Colonic mucosa (tissue), 4 donors: Measurements from ENCODE around the gene TCF7L1. TPM values are rescaled to one million over a fixed set of nuclear protein-coding genes. Genes with fewer than 3 reads are reported as not detected.

Experiments used
- DNase-seq: peaks from one replicate; pipeline ENCODE4 v3.0.0-alpha.2; 2020
- H3K27ac ChIP-seq: fragments of 200-600 bp; one replicate; pipeline ENCODE4 v1.8.0; 2021
- H3K27me3 ChIP-seq: fragments of 200-600 bp; one replicate; pipeline ENCODE4 v1.8.0; 2021
- H3K36me3 ChIP-seq: fragments of 200-600 bp; one replicate; pipeline ENCODE4 v1.8.0; 2021
- H3K4me1 ChIP-seq: fragments of 200-600 bp; one replicate; pipeline ENCODE4 v1.8.0; 2021; ENCODE audit warnings: mild to moderate bottlenecking
- H3K4me3 ChIP-seq: fragments of 200-600 bp; one replicate; pipeline ENCODE4 v1.8.0; 2021
- H3K9ac ChIP-seq, 2 donors: one replicate each; pipeline ENCODE4 v1.7.0; 2013; ENCODE audit warnings: control low read depth in 2 of 2, low read depth in 2 of 2, low read length in 2 of 2
- H3K9me3 ChIP-seq: fragments of 200-600 bp; one replicate; pipeline ENCODE4 v1.8.0; 2021
- intact Hi-C: fragments of 100-400 bp; cut with DNase I; formaldehyde crosslinking; loops from one replicate; pipeline ENCODE4 v1.14.1; 2022
- total RNA-seq, 2 donors: library from RNA; stranded (reverse); fragmentation: NEBNext Ultra II Directional in 1 of 2; extraction: Animal tissue kit (Norgen Biotek cat#: 25700) in 1 of 2; gene quantifications; one replicate each; pipeline ENCODE4 v1.2.1, GENCODE V29; 2021
- TF ChIP-seq, protein P1 (sequence below): fragments of 200-600 bp; IDR thresholded peaks from one replicate; pipeline ENCODE4 v1.8.0; 2022; ENCODE audit warnings: antibody characterized with exemption, mild to moderate bottlenecking
- donor health status: healthy.
- donor health status: DM: no; HTN: no; CAD: no.
- donor health status: DM: no; HTN: no; CAD: no.

The TCF7L1 gene
- total RNA-seq, 2 donors from 2014 or later = 0.99 to 3.2 TPM

DNA sequence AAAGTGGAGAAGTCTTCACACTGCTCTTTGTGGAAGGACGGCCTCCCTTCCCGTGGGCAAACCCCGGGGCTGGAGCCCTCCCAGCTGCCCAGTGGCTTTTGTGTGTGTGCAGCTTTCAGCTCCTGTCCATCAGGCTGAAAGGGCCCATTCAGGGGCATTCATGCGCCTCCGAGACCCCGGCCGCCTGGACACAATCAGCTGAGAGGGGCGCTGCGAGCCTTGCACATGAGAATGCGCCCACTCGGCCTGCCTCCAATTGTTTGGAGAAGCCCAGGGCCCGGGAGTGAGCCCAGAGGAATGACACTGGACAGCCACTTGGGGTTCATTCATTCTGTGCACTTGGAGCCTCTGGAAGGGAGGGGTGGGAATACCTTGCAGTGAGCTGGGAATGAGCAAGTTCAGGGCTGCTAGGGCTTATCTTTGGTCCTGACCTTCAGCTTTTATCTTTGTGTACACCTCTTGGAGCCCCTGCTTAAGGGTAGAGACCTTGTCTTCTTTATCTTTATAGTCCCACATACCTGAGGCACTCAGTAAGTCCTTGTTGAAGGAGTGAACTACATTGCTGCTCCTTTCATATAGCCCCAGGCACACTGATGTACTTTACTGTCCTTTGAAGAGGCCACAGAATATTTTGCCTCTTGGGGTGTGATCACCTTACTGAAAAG is 56.5 kb downstream of the TCF7L1 start:
- H3K4me3 ChIP-seq = no peak overlapping the region
- H3K27me3 ChIP-seq = no peaks in the 10 kb centered on the region
- TF ChIP-seq, protein P1, sequence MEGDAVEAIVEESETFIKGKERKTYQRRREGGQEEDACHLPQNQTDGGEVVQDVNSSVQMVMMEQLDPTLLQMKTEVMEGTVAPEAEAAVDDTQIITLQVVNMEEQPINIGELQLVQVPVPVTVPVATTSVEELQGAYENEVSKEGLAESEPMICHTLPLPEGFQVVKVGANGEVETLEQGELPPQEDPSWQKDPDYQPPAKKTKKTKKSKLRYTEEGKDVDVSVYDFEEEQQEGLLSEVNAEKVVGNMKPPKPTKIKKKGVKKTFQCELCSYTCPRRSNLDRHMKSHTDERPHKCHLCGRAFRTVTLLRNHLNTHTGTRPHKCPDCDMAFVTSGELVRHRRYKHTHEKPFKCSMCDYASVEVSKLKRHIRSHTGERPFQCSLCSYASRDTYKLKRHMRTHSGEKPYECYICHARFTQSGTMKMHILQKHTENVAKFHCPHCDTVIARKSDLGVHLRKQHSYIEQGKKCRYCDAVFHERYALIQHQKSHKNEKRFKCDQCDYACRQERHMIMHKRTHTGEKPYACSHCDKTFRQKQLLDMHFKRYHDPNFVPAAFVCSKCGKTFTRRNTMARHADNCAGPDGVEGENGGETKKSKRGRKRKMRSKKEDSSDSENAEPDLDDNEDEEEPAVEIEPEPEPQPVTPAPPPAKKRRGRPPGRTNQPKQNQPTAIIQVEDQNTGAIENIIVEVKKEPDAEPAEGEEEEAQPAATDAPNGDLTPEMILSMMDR = no peak
- no peaks in the 10 kb centered on the region for H3K4me1 ChIP-seq
- no peak overlapping the region for H3K9ac ChIP-seq
- H3K36me3 ChIP-seq = no peaks in the 10 kb centered on the region
- DNase-seq = no peak
- no peak overlapping the region for H3K27ac ChIP-seq
- intact Hi-C loops = no loop called here
- no peaks in the 10 kb centered on the region for H3K9me3 ChIP-seq

DNA sequence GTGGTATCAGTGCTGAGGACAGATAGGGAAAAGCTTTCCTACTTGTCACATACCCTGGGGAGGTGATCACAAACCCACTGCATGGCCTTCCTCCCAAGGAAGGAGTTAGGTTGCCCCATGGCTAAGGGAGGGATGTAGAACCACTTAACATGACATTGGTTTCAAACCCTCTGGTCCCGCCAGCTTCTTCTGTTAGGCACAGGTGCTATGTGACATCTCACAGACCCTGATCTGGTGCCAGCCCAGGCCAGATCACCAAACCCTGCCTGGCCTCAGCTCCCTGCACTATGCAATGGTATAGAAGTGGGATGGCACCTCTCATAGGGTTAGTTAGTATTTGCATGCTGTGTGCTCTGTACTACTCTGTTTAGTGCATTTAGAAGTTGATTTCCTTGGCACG is 58.0 kb downstream of the TCF7L1 start:
- Histone ChIP-seq H3K27ac (no peak overlapping the region), H3K4me3 (no peak overlapping the region), H3K9me3 (no peaks in the 10 kb centered on the region), H3K4me1 (no peaks in the 10 kb centered on the region), H3K9ac (no peak overlapping the region), H3K27me3 (no peaks in the 10 kb centered on the region), H3K36me3 (no peaks in the 10 kb centered on the region)
- TF ChIP-seq, protein P1 = no peak
- intact Hi-C loops = no loop called here
- DNase-seq = no peak

DNA sequence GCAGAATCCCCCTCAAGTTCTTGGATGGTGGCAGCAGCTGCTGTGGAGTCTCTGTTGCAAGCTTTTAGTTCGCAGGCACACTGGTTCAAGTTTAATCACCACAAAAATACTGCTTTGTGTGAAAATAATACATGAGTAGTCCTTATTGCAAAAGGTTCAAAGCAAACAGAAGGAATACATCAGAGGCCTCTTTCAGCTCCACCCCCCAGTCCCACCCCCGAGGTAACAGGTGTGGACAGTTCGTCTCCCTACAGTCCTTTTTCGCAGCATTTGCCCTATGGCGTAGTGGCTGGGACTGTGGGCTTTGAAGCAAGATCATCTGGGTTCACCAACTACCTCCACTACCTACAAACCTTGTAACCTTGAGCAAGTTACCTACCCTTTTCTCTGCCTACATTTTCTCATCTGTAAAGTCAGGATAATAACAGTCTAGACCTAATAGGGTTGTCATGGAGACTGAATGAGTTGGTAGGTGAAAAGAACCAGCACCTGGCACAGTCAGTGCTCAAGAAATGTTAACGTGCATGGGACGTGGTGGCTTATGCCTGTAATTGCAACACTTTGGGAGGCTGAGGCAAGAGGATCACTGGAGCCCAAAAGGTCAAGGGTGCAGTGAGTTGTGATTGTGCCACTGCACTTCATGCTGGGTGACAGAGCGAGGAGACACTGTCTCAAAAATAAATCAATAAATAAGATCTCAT is 61.7 kb downstream of the TCF7L1 start:
- intact Hi-C loops = no loop called here
- Histone ChIP-seq H3K27ac (no peak overlapping the region), H3K36me3 (no peaks in the 10 kb centered on the region), H3K27me3 (no peaks in the 10 kb centered on the region), H3K9me3 (no peaks in the 10 kb centered on the region), H3K9ac (no peak overlapping the region), H3K4me1 (no peaks in the 10 kb centered on the region), H3K4me3 (no peak overlapping the region)
- TF ChIP-seq, protein P1 = no peak
- DNase-seq = no peak

DNA sequence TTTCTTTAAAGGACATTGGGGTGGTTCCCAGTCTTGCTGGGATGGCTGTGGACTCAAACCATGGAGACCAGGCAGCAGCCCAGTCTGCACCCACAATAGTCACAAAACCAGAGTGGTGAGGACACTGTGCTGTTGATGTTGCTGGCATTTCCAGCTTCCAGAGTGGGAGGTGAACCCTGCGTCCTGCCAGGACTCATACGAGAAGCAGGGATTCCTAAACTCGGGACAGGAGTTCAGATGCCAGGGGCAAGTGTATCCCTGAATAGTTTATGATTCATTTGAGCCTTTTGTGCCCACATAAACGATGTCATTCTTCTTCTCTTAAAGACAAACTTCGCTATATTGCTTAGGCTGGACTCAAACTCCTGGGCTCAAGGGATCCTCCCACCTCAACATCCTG is 62.8 kb downstream of the TCF7L1 start:
- intact Hi-C loops = no loop called here

DNA sequence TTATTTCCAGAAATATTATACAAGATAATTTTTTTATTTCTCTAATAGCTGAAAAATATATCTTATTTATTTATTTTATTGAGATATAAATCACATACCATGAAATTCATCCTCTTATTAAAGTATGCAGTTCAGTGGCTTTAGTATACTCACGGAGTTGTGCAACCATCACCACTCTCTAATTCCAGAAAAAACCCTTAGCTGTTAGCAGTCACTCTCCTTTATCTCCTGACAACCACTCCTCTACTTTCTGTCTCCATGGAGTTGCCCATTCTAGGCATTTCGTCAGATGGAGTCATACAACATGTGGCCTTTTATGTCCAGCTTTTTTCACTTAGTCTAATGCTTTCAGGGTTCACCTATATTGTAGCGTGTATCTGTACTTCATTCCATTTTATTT is 66.5 kb downstream of the TCF7L1 start:
- no peaks in the 10 kb centered on the region for H3K27me3 ChIP-seq
- H3K9me3 ChIP-seq = no peaks in the 10 kb centered on the region
- intact Hi-C loops = no loop called here
- no peak for DNase-seq
- H3K4me3 ChIP-seq = no peak overlapping the region
- H3K9ac ChIP-seq = no peak overlapping the region
- TF ChIP-seq, protein P1 = no peak
- no peaks in the 10 kb centered on the region for H3K36me3 ChIP-seq
- no peak overlapping the region for H3K27ac ChIP-seq
- no peaks in the 10 kb centered on the region for H3K4me1 ChIP-seq

More for the DNA sequence above, 62.8 kb downstream of the TCF7L1 start:
- Histone ChIP-seq H3K4me1 (no peaks in the 10 kb centered on the region), H3K36me3 (no peaks in the 10 kb centered on the region), H3K9me3 (no peaks in the 10 kb centered on the region), H3K27me3 (no peaks in the 10 kb centered on the region), H3K4me3 (no peak overlapping the region), H3K9ac (no peak overlapping the region), H3K27ac (no peak overlapping the region)
- DNase-seq = no peak
- TF ChIP-seq, protein P1 = no peak
